ENCODE measurements around the gene ZIC4.

The ZIC4 gene

DNA sequence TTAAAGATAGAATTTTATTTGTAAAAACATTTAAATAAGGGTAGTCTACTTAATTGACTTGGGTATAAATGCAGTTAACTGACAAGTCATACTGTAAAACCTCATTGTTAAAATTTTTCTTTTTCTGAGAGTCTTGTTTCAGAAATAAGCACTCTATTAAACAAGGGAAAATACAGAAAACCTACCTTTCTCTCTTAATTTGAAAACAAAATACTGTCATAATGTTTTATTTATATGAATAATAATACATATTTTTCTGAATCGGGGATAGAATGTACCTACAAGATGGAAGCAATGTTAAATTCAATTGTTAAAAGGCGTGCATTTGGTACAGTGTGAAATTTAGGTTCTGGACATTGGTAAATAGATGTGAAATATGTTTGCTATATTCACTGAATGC lies 20.6 kb upstream of the ZIC4 start:
- no peak overlapping the region for H3K4me3 ChIP-seq (replicated peaks; ENCODE audit: low read depth, low read length)
- no peak for DNase-seq (ENCODE audit: low read depth)
- no peak for TF ChIP-seq CTCF (IDR thresholded peaks at IDR 0.05; ENCODE audit: low read length, missing control alignments)

- no peak for DNase-seq (ENCODE audit: low read depth)
- no peak overlapping the region for H3K4me3 ChIP-seq (replicated peaks; ENCODE audit: low read depth, low read length)
- no peak for TF ChIP-seq CTCF (IDR thresholded peaks at IDR 0.05; ENCODE audit: low read length, missing control alignments)
These were observed 19.1 kb upstream of the ZIC4 start for GRCh38 chr3:147425388-147425850.

DNA sequence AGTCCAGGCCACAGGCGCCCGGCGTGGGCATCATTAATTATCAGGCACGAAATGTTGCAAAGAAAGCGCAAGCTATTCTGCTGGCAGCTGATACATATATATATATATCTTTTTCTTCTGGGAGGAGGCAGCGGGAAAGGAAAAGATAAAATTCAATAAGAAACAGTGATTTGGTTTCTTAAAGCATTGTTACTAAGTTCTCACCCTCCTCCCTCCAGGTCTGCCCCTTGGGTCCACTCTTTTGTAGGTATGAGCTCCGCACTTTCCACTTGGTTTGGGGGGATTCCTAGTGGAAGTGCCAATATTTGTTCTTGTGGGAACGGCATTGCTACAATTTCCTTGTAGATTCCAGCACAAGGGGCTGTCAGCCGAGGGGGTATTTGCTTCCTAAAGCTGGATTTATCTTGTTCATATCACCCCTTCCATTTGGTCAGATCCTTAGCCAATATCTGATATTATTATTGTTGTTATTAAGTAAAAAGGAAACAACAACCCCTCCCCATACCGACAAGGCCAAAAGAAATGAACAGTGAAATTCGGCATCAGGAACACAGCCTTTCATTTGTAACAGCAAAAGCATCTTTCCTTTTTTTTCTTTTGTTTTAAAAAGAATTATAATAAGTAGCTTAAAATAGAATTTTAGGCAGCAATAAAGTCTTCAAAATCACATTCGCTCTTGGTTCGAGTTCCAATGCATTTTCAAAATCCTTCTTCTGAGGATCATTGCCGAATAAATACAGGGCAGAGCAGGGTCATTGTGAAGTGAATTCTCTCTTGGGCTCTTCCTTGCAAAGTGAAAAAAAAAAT lies 18.4 kb upstream of the ZIC4 start:
- no peak for DNase-seq (ENCODE audit: low read depth)
- TF ChIP-seq CTCF (IDR thresholded peaks at IDR 0.05; ENCODE audit: low read length, missing control alignments): no peak
- no peak overlapping the region for H3K4me3 ChIP-seq (replicated peaks; ENCODE audit: low read depth, low read length)

GRCh38 chr3:147423798-147424580 lies 17.6 kb upstream of the ZIC4 start:
- no peak overlapping the region for H3K4me3 ChIP-seq (replicated peaks; ENCODE audit: low read depth, low read length)
- no peak for DNase-seq (ENCODE audit: low read depth)
- TF ChIP-seq CTCF (IDR thresholded peaks at IDR 0.05; ENCODE audit: low read length, missing control alignments): no peak

GRCh38 chr3:147423537-147423797 lies 17.1 kb upstream of the ZIC4 start:
- no peak for DNase-seq (ENCODE audit: low read depth)
- TF ChIP-seq CTCF (IDR thresholded peaks at IDR 0.05; ENCODE audit: low read length, missing control alignments): no peak
- H3K4me3 ChIP-seq (replicated peaks; ENCODE audit: low read depth, low read length): no peak overlapping the region

- no peak overlapping the region for H3K4me3 ChIP-seq (replicated peaks; ENCODE audit: low read depth, low read length)
- DNase-seq (ENCODE audit: low read depth): no peak
- TF ChIP-seq CTCF (IDR thresholded peaks at IDR 0.05; ENCODE audit: low read length, missing control alignments): no peak
These were observed 16.5 kb upstream of the ZIC4 start for GRCh38 chr3:147422601-147423536.
